ENCODE results near the gene PIGK.

Gene PIGK

DNA sequence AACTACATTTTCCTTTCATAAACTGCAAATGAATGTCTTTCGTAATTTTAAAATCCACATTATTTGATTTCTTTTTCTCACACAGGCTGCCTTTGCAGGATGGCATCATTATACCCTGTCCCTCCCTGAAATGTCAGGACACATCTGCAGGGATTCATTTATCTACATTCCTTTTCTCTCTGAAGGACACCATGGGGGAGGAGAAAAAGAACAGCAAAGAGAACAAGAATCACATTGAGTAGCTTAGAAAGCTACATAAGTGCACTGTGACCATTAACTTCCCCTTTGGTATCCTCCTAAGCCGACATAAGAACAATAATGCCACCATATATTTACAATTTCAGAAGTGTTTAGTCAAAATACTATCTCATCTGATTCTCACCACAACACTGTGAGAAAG is 129.5 kb downstream of the PIGK start:
- no peak for DNase-seq

- no peak for DNase-seq
These were observed 134.1 kb downstream of the PIGK start for GRCh38 chr1:77085109-77085508.

- no peak for DNase-seq
These were observed 134.8 kb downstream of the PIGK start for GRCh38 chr1:77084457-77084856.

- no peak for DNase-seq
These were observed 137.4 kb downstream of the PIGK start for GRCh38 chr1:77081834-77082233.

- DNase-seq = no peak
These were observed 142.5 kb downstream of the PIGK start for GRCh38 chr1:77076759-77077158.

- peak; percentile 87 for DNase-seq
These were observed 151.2 kb downstream of the PIGK start for GRCh38 chr1:77068013-77068412.

DNA sequence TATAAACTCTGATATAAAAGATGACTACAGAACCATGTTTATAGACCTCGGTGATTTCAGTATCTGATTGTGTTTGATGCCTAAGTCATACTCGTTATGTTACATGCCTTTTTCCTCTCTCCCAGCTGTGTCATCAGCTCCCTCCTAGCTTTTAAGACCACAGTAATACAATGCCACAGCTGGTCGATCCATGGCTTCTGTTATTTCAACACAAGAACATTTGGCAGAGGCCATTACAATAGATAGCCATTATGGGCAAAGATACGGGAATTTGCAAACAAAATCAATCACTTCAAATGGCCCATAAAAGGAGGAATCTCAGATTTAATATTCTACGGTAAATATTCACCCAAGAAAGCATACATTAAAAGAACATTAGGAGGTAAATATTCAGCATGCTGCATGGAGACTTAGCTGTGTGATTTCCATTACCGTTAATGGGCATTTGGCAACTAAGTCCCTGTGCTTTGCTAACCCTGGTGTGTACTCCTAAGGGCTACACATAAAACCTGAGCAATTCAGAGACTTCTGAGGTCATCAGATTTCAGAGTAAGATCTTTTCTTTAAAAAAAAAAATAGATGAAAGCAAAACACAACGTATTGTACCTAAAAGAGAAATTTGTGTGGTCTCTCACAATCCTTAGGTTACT is 153.4 kb downstream of the PIGK start:
- DNase-seq = peak; percentile 96

DNA sequence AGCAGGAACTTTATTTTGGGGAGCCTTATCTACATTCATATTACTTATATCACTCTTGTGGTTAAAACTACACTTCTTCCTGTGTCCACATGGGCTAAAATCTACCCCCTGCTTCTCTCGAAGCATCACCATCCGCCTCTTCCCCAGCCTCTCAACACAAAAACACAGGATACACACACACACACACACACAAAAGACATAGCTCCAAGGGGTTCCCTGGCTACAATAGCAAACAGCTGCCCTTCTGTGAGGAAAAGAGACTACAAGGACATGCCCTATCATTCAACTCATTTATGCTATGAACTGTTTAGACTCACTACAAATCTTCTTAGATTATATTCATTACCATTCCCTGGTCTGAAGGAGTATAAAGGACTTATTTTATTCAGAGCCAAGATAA is 155.0 kb downstream of the PIGK start:
- DNase-seq = peak; percentile 84

- DNase-seq = no peak
These were observed 156.1 kb downstream of the PIGK start for GRCh38 chr1:77063118-77063517.

- no peak for DNase-seq
These were observed 158.1 kb downstream of the PIGK start for GRCh38 chr1:77061162-77061561.

GRCh38 chr1:77060000-77060399 is 159.2 kb downstream of the PIGK start:
- no peak for DNase-seq

DNA sequence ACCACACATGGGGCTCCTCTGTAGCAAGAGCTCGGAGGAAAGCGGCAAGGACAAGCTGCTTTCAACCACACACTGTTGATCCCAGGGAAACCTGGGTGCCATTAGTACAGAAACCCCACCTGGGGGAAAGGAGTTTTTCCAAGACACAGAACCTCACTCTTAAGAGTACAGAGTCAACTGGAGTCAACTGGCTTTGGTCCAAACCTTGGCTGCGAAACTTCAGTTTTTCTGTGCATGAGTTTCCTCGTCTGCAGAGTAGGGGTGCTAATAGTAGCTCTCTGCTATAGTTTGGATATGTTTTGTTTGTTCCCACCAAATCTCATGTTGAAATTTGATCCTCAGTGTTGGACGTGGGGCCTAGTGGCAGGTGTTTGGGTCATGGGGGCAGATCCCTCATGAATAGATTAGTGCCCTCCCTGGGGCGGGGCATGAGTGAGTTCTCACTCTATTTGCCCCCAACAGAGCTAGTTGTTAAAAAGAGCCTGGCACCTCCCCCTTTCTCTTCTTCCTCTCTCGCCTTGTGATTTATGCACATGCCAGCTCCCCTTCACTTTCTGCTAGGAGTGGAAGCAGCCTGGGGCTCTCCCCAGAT is 161.1 kb downstream of the PIGK start:
- peak; percentile 87 for DNase-seq

GRCh38 chr1:77056525-77056924 is 162.7 kb downstream of the PIGK start:
- DNase-seq = no peak

DNA sequence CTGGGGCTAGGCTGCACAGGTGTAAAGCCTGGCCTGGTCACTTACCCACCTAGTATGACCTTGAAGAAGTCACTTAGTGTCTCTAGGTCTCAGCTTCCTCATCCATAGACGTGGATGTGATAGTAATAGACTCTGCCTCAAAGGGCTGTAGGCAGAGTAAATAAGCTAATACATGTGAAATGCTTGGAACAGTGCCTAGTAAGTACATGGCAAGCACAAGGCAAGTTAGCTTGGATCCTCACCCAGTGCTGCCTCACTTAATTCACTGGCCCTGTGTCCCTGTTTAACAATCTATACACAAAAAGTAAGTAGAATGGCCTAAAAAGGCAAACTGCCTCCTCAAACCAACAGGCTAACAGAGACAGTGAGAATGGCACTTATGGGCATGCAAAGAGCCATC is 167.8 kb downstream of the PIGK start:
- DNase-seq = no peak

DNA sequence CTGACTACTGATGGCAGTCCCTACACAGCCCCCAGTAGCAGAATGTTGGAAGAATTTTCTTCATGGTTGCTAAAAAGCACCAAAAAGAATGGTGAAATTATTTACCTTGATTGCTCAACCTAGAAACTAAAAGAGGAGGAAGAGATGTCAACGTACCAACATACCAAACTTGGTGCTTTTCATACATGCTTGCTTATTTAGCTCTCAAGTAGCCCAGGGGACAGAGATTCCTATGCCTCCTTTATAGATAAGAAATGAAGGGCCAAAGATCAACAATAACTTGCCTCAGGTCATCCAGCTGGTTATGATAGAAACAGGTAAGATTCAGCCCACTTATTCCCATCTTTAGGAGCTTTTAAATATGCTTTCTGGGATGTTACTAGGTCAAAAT is 170.6 kb downstream of the PIGK start:
- DNase-seq = no peak

DNA sequence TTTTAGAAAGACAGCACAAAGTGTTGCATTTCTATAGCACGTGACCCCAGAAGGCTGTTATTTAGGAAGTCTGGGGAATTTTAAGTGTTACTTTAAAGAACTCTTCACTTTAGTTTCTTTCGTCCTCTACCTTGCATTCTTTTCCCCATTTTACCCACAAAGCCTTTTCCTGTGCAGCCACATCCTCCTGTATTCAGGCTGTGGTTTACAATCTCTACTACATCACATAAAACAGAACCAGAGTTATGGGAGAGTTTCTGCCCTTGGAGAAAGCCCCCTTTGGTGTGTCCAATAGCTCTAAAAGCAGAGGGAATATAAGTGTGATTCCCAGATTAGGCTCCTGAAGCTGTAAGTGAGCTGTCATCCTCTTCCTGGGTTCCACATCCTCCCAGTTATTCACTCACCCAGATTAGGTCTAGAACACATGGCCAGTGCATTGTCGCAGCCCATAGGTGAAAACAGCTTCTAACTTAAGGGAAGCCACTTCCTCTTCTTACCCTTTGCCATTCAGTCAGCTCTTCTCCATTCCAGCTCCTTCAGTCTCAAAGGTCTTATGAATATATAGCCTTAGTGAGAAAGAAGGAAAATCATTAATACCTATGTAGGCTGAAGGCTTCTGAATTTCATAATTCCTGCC is 171.1 kb downstream of the PIGK start:
- no peak for DNase-seq

GRCh38 chr1:77047575-77047974 is 171.7 kb downstream of the PIGK start:
- DNase-seq = no peak

DNA sequence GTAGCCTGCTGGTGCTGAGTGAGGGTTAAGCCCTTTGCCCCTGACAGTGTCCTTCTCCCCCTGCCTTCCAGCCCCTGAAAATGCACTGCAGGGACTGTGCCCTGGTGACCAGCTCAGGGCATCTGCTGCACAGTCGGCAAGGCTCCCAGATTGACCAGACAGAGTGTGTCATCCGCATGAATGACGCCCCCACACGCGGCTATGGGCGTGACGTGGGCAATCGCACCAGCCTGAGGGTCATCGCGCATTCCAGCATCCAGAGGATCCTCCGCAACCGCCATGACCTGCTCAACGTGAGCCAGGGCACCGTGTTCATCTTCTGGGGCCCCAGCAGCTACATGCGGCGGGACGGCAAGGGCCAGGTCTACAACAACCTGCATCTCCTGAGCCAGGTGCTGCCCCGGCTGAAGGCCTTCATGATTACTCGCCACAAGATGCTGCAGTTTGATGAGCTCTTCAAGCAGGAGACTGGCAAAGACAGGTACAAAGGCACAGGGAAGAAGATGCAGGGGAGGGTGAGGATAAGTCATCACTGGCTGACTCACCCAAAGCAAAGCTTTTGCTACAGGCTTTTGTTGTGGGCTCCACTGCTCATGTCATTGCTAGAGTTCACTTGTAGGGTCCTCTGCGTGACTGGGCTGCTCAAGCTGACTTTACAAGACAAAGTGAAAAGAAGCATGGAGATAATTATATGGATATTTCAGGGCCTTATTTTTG is 174.9 kb downstream of the PIGK start:
- no peak for DNase-seq

DNA sequence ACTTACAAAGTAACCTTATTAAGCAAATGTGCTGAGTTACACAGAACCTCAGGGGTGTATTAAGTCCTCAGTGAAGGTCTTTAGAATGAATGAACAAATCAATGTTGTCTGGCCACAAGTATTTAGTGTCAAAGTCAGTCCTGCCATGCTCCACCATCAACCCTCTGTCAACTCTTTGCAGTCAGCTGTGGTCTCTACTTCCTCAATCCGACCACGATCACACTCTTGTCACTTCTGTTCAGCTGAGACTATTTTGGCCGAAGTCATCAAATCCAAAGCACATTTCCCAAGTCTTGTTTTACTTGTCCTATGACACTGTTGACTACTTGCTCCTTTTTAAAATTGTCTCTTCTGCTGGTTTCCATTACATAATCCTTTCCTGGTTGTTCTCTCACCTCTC is 178.4 kb downstream of the PIGK start:
- no peak for DNase-seq

DNA sequence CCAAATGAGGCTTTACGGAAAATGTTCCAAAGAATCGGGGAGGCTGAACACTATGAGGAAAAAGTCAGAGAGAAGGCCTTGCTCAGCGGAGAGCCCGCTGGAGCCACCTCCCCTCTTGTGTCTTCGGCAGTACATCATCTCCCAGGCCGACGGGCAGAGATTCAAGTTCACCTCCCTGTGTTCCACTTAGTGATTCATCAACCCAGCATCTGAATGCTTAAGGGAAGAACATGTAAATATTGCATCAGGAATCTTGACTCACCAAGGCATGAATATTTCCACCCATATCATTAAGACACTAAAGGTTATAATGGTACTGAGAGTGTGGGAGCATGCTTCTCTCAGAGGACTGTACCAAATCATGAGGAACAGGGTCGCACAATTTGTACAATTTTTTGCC is 179.5 kb downstream of the PIGK start:
- DNase-seq = peak; percentile 47

GRCh38 chr1:77039111-77039510 is 180.1 kb downstream of the PIGK start:
- DNase-seq = no peak
